ENCODE data around the gene FLOT1. TPM values are rescaled to one million over a fixed set of nuclear protein-coding genes. Genes with fewer than 3 reads are reported as not detected.

Gene FLOT1
- total and polyA plus RNA-seq, 2 of the 13 experiments (the other 11 are each of a cell fraction or from before 2014, with no cell fraction given) = 82.3 to 130 TPM

DNA sequence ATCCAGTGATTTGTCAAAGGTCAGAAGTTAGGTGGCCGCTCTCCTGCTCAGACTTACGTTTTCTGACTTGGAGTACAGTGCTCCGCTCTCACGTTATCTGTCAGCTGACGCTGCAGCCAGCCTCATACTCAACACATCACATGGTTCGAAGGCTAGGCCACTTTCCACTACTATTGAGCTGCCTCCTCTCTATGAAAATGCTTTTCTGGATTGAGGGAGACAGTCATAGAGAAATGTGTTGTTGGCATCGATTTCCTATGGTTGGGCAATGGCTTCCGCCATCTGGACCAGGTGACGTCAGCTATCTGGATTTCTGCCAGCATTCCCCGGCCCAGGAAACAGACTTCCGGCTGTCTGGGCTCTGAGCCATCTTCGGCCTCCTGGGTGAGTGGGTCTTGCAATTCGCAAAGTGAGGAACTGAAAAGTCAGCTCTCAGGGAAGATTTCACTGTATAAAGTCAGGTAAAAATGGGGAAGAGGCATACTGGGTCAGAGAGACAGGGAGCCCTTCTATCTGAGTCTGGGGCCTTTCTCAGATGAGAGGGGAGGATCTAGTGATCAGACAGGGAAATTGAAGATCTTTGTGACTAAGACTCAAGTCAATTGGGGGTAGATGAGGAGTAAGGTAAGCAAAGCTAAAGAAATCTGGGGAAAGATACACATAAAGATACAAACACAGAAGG lies 39.4 kb upstream of the FLOT1 start (continued):
- TF ChIP-seq, protein P1, sequence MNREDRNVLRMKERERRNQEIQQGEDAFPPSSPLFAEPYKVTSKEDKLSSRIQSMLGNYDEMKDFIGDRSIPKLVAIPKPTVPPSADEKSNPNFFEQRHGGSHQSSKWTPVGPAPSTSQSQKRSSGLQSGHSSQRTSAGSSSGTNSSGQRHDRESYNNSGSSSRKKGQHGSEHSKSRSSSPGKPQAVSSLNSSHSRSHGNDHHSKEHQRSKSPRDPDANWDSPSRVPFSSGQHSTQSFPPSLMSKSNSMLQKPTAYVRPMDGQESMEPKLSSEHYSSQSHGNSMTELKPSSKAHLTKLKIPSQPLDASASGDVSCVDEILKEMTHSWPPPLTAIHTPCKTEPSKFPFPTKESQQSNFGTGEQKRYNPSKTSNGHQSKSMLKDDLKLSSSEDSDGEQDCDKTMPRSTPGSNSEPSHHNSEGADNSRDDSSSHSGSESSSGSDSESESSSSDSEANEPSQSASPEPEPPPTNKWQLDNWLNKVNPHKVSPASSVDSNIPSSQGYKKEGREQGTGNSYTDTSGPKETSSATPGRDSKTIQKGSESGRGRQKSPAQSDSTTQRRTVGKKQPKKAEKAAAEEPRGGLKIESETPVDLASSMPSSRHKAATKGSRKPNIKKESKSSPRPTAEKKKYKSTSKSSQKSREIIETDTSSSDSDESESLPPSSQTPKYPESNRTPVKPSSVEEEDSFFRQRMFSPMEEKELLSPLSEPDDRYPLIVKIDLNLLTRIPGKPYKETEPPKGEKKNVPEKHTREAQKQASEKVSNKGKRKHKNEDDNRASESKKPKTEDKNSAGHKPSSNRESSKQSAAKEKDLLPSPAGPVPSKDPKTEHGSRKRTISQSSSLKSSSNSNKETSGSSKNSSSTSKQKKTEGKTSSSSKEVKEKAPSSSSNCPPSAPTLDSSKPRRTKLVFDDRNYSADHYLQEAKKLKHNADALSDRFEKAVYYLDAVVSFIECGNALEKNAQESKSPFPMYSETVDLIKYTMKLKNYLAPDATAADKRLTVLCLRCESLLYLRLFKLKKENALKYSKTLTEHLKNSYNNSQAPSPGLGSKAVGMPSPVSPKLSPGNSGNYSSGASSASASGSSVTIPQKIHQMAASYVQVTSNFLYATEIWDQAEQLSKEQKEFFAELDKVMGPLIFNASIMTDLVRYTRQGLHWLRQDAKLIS (CRISPR knock-in tag; IDR thresholded peaks at IDR 0.05) = 0 out of 2 replicates have a peak, but pooled peaks have one; percentile 72
- peak; percentile 66 for TF ChIP-seq ZNF263 (CRISPR knock-in tag; IDR thresholded peaks at IDR 0.05)
- peak; percentile 17; the same call in 1 of the 2 replicates for TF ChIP-seq ZNF251 (CRISPR knock-in tag; IDR thresholded peaks at IDR 0.05)
- TF ChIP-seq, protein P2, sequence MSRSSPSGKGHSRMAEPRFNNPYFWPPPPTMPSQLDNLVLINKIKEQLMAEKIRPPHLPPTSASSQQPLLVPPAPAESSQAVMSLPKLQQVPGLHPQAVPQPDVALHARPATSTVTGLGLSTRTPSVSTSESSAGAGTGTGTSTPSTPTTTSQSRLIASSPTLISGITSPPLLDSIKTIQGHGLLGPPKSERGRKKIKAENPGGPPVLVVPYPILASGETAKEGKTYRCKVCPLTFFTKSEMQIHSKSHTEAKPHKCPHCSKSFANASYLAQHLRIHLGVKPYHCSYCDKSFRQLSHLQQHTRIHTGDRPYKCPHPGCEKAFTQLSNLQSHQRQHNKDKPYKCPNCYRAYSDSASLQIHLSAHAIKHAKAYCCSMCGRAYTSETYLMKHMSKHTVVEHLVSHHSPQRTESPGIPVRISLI (CRISPR knock-in tag; IDR thresholded peaks at IDR 0.05; ENCODE audit: borderline replicate concordance) = peak; percentile 19; the same call in 1 of the 2 replicates
- TF ChIP-seq ZBTB20 (CRISPR knock-in tag; IDR thresholded peaks at IDR 0.05; ENCODE audit: borderline replicate concordance, low read depth) = peak; percentile 94
- TF ChIP-seq FIP1L1 (IDR thresholded peaks at IDR 0.05; ENCODE audit: borderline replicate concordance, insufficient read depth, low read depth, low read length) = 0 out of 2 replicates have a peak, but pooled peaks have one; percentile 25
- TF ChIP-seq, protein P3, sequence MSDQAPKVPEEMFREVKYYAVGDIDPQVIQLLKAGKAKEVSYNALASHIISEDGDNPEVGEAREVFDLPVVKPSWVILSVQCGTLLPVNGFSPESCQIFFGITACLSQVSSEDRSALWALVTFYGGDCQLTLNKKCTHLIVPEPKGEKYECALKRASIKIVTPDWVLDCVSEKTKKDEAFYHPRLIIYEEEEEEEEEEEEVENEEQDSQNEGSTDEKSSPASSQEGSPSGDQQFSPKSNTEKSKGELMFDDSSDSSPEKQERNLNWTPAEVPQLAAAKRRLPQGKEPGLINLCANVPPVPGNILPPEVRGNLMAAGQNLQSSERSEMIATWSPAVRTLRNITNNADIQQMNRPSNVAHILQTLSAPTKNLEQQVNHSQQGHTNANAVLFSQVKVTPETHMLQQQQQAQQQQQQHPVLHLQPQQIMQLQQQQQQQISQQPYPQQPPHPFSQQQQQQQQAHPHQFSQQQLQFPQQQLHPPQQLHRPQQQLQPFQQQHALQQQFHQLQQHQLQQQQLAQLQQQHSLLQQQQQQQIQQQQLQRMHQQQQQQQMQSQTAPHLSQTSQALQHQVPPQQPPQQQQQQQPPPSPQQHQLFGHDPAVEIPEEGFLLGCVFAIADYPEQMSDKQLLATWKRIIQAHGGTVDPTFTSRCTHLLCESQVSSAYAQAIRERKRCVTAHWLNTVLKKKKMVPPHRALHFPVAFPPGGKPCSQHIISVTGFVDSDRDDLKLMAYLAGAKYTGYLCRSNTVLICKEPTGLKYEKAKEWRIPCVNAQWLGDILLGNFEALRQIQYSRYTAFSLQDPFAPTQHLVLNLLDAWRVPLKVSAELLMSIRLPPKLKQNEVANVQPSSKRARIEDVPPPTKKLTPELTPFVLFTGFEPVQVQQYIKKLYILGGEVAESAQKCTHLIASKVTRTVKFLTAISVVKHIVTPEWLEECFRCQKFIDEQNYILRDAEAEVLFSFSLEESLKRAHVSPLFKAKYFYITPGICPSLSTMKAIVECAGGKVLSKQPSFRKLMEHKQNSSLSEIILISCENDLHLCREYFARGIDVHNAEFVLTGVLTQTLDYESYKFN (CRISPR knock-in tag; conservative IDR thresholded peaks at IDR 0.05) = peak; percentile 88
- peak; percentile 82; the same call in 1 of the 2 replicates for TF ChIP-seq WIZ (CRISPR knock-in tag; IDR thresholded peaks at IDR 0.05)
- TF ChIP-seq, protein P4, sequence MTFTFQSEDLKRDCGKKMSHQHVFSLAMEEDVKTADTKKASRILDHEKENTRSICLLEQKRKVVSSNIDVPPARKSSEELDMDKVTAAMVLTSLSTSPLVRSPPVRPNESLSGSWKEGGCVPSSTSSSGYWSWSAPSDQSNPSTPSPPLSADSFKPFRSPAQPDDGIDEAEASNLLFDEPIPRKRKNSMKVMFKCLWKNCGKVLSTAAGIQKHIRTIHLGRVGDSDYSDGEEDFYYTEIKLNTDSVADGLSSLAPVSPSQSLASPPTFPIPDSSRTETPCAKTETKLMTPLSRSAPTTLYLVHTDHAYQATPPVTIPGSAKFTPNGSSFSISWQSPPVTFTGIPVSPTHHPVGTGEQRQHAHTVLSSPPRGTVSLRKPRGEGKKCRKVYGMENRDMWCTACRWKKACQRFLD (CRISPR knock-in tag; IDR thresholded peaks at IDR 0.05; ENCODE audit: borderline replicate concordance) = no peak; the same call in 1 of the 2 replicates
- peak; percentile 15; the same call in 1 of the 2 replicates for TF ChIP-seq ZBTB37 (CRISPR knock-in tag; IDR thresholded peaks at IDR 0.05)
- no peak for TF ChIP-seq ZNF326 (CRISPR knock-in tag; IDR thresholded peaks at IDR 0.05; ENCODE audit: borderline replicate concordance)
- TF ChIP-seq ZNF468 (CRISPR knock-in tag; IDR thresholded peaks at IDR 0.05) = no peak
- TF ChIP-seq HDAC2 (CRISPR knock-in tag; IDR thresholded peaks at IDR 0.05) = peak; percentile 94
- no peak for TF ChIP-seq GTF3A (CRISPR knock-in tag; conservative IDR thresholded peaks at IDR 0.05)
- TF ChIP-seq NFKBIZ (CRISPR knock-in tag; IDR thresholded peaks at IDR 0.05) = peak; percentile 95
- no peak for TF ChIP-seq RBFOX2 (IDR thresholded peaks at IDR 0.05; ENCODE audit: low read depth, low read length)
- no peak; the same call in 1 of the 2 replicates for TF ChIP-seq KDM6A (CRISPR knock-in tag; IDR thresholded peaks at IDR 0.05; ENCODE audit: low read depth)
